ENCODE measurements around the gene RNF31.

- TF ChIP-seq CTCF (conservative IDR thresholded peaks at IDR 0.05; ENCODE audit: low read length) (no peak), EZH2phosphoT487 (IDR thresholded peaks at IDR 0.05; ENCODE audit: borderline replicate concordance, low read depth, low read length) (no peak)
Measured at GRCh38 chr14:24171422-24172260, 24.3 kb downstream of the RNF31 start, which contains the start of gene REC8.

Measured in OCI-LY7 (cell line).